Activated naive CD8-positive, alpha-beta T cell treated with anti-CD3 and anti-CD28 coated beads, Interleukin-2, amount 50 U/mL, for 24 hours (primary cell): ENCODE results near the gene CEP128.

Source experiments
- ATAC-seq: fragments of 150-1000 bp; cut with Tn5 transposase; one replicate; pipeline ENCODE4 v1.10.0; 2021
- DNase-seq: peaks from one replicate; pipeline ENCODE4 v3.0.0; 2021
- H3K27ac Mint-ChIP-seq: one replicate; pipeline ENCODE4 v1.8.0; 2021; ENCODE audit warnings: mild to moderate bottlenecking, mixed read lengths
- H3K27me3 Mint-ChIP-seq: one replicate; pipeline ENCODE4 v1.8.0; 2021; ENCODE audit warnings: mixed read lengths
- H3K36me3 Mint-ChIP-seq: one replicate; pipeline ENCODE4 v1.8.0; 2021; ENCODE audit warnings: low read depth, mixed read lengths
- H3K4me1 Mint-ChIP-seq: one replicate; pipeline ENCODE4 v1.8.0; 2021; ENCODE audit warnings: mixed read lengths
- H3K4me3 Mint-ChIP-seq: one replicate; pipeline ENCODE4 v1.8.0; 2021; ENCODE audit warnings: mild to moderate bottlenecking, moderate library complexity, mixed read lengths
- H3K9me3 Mint-ChIP-seq: one replicate; pipeline ENCODE4 v1.8.0; 2021; ENCODE audit warnings: mixed read lengths

CEP128 gene

GRCh38 chr14:80669426-80669825 lies 272.1 kb downstream of the CEP128 start:
- no peaks in the 10 kb centered on the region for H3K27me3 Mint-ChIP-seq
- H3K36me3 Mint-ChIP-seq, result peaks cover 8% of the 10 kb centered on the region
- peaks cover 34% of the 10 kb centered on the region for H3K9me3 Mint-ChIP-seq
- no peak overlapping the region for H3K27ac Mint-ChIP-seq
- no peak for DNase-seq
- no peaks in the 10 kb centered on the region for H3K4me1 Mint-ChIP-seq
- ATAC-seq, result no peak
- H3K4me3 Mint-ChIP-seq, result no peak overlapping the region

- ATAC-seq (no peak), DNase-seq (no peak)
- H3K4me1 Mint-ChIP-seq, result no peaks in the 10 kb centered on the region
- H3K27ac Mint-ChIP-seq, result no peak overlapping the region
- H3K36me3 Mint-ChIP-seq, result peaks cover 5% of the 10 kb centered on the region
- H3K27me3 Mint-ChIP-seq, result no peaks in the 10 kb centered on the region
- no peak overlapping the region for H3K4me3 Mint-ChIP-seq
- H3K9me3 Mint-ChIP-seq, result peaks cover 24% of the 10 kb centered on the region
Observed at GRCh38 chr14:80664576-80664975, 277.0 kb downstream of the CEP128 start.

GRCh38 chr14:80663541-80663940 lies 278.0 kb downstream of the CEP128 start:
- DNase-seq, result no peak
- Mint-ChIP-seq H3K9me3 (peaks cover 15% of the 10 kb centered on the region), H3K27ac (no peak overlapping the region), H3K4me1 (no peaks in the 10 kb centered on the region), H3K4me3 (no peak overlapping the region), H3K27me3 (no peaks in the 10 kb centered on the region), H3K36me3 (peaks cover 5% of the 10 kb centered on the region)
- ATAC-seq, result no peak

GRCh38 chr14:80659783-80660182 lies 281.8 kb downstream of the CEP128 start:
- no peak for ATAC-seq
- Mint-ChIP-seq H3K9me3 (no peaks in the 10 kb centered on the region), H3K27me3 (no peaks in the 10 kb centered on the region), H3K36me3 (peaks cover 4% of the 10 kb centered on the region), H3K4me3 (no peak overlapping the region), H3K27ac (no peak overlapping the region), H3K4me1 (no peaks in the 10 kb centered on the region)
- DNase-seq, result no peak

GRCh38 chr14:80658733-80659132 lies 282.8 kb downstream of the CEP128 start:
- no peak overlapping the region for H3K4me3 Mint-ChIP-seq
- H3K4me1 Mint-ChIP-seq, result no peaks in the 10 kb centered on the region
- ATAC-seq (no peak), DNase-seq (no peak)
- peaks cover 4% of the 10 kb centered on the region for H3K36me3 Mint-ChIP-seq
- no peak overlapping the region for H3K27ac Mint-ChIP-seq
- H3K9me3 Mint-ChIP-seq, result no peaks in the 10 kb centered on the region
- no peaks in the 10 kb centered on the region for H3K27me3 Mint-ChIP-seq

- Mint-ChIP-seq H3K27me3 (no peaks in the 10 kb centered on the region), H3K27ac (no peak overlapping the region)
Observed at GRCh38 chr14:80658155-80658554, 283.4 kb downstream of the CEP128 start.

GRCh38 chr14:80653956-80654355 lies 287.6 kb downstream of the CEP128 start:
- peaks cover 14% of the 10 kb centered on the region for H3K9me3 Mint-ChIP-seq
- H3K27me3 Mint-ChIP-seq, result no peaks in the 10 kb centered on the region
- no peak overlapping the region for H3K27ac Mint-ChIP-seq
- ATAC-seq (no peak), DNase-seq (no peak)
- no peaks in the 10 kb centered on the region for H3K4me1 Mint-ChIP-seq
- no peak overlapping the region for H3K4me3 Mint-ChIP-seq
- peaks cover 10% of the 10 kb centered on the region for H3K36me3 Mint-ChIP-seq

More at GRCh38 chr14:80658155-80658554, 283.4 kb downstream of the CEP128 start:
- ATAC-seq (no peak), DNase-seq (no peak)
- H3K36me3 Mint-ChIP-seq, result peaks cover 4% of the 10 kb centered on the region
- H3K4me3 Mint-ChIP-seq, result no peak overlapping the region
- no peaks in the 10 kb centered on the region for H3K4me1 Mint-ChIP-seq
- H3K9me3 Mint-ChIP-seq, result no peaks in the 10 kb centered on the region

- Mint-ChIP-seq H3K4me3 (no peak overlapping the region), H3K27me3 (no peaks in the 10 kb centered on the region), H3K36me3 (peaks cover 4% of the 10 kb centered on the region), H3K9me3 (no peaks in the 10 kb centered on the region), H3K4me1 (no peaks in the 10 kb centered on the region), H3K27ac (no peak overlapping the region)
- no peak for ATAC-seq
- no peak for DNase-seq
Observed at GRCh38 chr14:80645667-80646413, 295.7 kb downstream of the CEP128 start.

- Mint-ChIP-seq H3K36me3 (peaks cover 4% of the 10 kb centered on the region), H3K9me3 (no peaks in the 10 kb centered on the region), H3K4me3 (no peak overlapping the region), H3K27ac (no peak overlapping the region), H3K4me1 (no peaks in the 10 kb centered on the region), H3K27me3 (no peaks in the 10 kb centered on the region)
- DNase-seq (no peak), ATAC-seq (no peak)
Observed at GRCh38 chr14:80644826-80645225, 296.7 kb downstream of the CEP128 start.

- ATAC-seq, result no peak
- H3K4me3 Mint-ChIP-seq, result no peak overlapping the region
- peaks cover 4% of the 10 kb centered on the region for H3K9me3 Mint-ChIP-seq
- H3K36me3 Mint-ChIP-seq, result peaks cover 4% of the 10 kb centered on the region
- DNase-seq, result no peak
- no peak overlapping the region for H3K27ac Mint-ChIP-seq
- no peaks in the 10 kb centered on the region for H3K4me1 Mint-ChIP-seq
- no peaks in the 10 kb centered on the region for H3K27me3 Mint-ChIP-seq
Observed at GRCh38 chr14:80638620-80639515, 302.7 kb downstream of the CEP128 start.

- no peak for ATAC-seq
- no peak for DNase-seq
- H3K4me1 Mint-ChIP-seq, result no peaks in the 10 kb centered on the region
- H3K27me3 Mint-ChIP-seq, result no peaks in the 10 kb centered on the region
- no peak overlapping the region for H3K4me3 Mint-ChIP-seq
- H3K36me3 Mint-ChIP-seq, result peaks cover 4% of the 10 kb centered on the region
- peaks cover 4% of the 10 kb centered on the region for H3K9me3 Mint-ChIP-seq
- no peak overlapping the region for H3K27ac Mint-ChIP-seq
Observed at GRCh38 chr14:80637756-80638619, 303.6 kb downstream of the CEP128 start.

GRCh38 chr14:80636071-80636470 lies 305.5 kb downstream of the CEP128 start:
- Mint-ChIP-seq H3K4me1 (no peaks in the 10 kb centered on the region), H3K27ac (no peak overlapping the region), H3K36me3 (no peaks in the 10 kb centered on the region), H3K27me3 (no peaks in the 10 kb centered on the region), H3K9me3 (peaks cover 4% of the 10 kb centered on the region), H3K4me3 (no peak overlapping the region)
- ATAC-seq (no peak), DNase-seq (no peak)

GRCh38 chr14:80634106-80634758 lies 307.3 kb downstream of the CEP128 start:
- Mint-ChIP-seq H3K4me1 (no peaks in the 10 kb centered on the region), H3K36me3 (no peaks in the 10 kb centered on the region), H3K27me3 (no peaks in the 10 kb centered on the region), H3K27ac (no peak overlapping the region), H3K4me3 (no peak overlapping the region), H3K9me3 (peaks cover 4% of the 10 kb centered on the region)
- no peak for ATAC-seq
- DNase-seq, result no peak

- Mint-ChIP-seq H3K9me3 (peaks cover 7% of the 10 kb centered on the region), H3K36me3 (peaks cover 2% of the 10 kb centered on the region), H3K4me1 (no peaks in the 10 kb centered on the region), H3K4me3 (no peak overlapping the region), H3K27ac (no peak overlapping the region), H3K27me3 (no peaks in the 10 kb centered on the region)
- DNase-seq, result no peak
- ATAC-seq, result no peak
Observed at GRCh38 chr14:80629606-80630005, 311.9 kb downstream of the CEP128 start.
